Stimulated activated CD4-positive, alpha-beta T cell treated with anti-CD3 and anti-CD28 coated beads, Interleukin-2, amount 100 ng/mL, for 48 hours (primary cell): ENCODE results near the gene SSTR5.

Source experiments
- DNase-seq, 2 donors: peaks; one replicate each; pipeline ENCODE4 v3.0.0-alpha.2; 2020

SSTR5 gene

DNA sequence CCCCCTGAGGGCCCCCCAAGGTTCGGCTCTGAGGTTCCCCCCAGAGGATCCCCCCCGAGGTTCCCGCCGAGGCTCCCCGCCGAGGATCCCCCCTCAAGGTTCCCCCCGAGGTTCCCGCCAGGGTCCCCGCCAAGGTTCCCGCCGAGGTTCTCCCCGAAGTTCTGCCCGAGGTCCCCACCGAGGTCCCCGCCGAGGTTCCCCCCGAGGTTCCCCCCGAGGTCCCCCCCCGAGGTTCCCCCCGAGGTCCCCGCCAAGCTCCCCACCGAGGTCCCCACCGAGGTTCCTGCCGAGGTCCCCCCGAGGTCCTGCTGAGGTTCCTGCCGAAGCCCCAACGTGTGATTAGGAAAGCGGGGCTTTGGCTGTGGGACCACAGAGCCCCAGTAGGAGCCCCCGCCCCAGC is 32.2 kb upstream of the SSTR5 start:
- no peak for DNase-seq

DNA sequence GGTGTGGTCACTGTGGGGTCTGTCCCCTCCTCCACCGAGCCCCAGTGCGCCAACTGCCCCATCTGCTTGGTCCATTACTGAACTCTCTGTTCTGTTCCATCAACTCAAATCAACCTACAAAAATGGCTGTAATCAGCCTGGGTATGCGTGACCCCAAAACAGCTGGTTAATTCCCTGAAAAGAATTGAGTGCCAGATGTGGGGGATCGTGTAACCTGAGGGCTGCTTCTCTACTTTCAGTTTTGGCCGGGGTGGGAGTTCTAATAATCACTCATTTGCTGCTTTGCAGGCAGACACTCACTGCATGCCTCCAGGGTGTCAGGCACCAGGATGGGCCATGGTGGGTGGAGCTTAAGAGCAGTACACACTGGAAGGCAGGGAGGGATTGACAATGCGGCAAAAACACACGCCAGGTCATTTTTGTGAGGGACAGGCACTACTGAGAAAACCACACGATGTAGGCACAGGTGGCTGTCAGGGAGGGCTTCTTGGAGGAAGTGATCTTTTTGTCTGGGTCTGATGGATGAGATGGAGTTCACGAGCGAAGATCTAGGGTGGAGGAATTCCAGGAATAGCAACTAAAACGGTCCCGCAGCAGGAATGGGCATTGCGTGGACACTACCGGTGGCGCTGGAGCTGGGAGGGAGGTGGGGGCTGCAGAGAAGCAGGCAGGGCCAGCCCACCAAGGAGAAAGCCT is 30.4 kb upstream of the SSTR5 start:
- no peak for DNase-seq

DNA sequence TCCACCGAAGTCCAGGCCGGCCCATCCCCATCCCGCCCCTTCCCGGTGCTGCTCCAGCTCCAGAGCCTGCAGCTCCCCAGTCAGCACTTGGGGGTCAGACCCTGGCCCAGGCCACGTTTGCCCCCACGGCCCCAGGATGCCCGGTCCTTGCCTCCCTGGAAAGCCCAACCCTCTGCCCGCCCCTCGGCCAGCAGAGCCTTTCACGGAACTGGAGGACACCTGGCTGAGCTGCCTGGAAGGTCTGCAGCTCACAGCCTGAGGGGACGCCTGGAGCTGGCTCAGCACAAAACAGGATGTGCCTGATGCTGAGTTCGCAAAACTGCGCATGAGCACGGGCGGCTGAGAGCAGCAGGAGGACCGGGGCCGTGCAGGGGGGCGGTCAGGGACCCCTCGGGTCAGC is 29.7 kb upstream of the SSTR5 start:
- DNase-seq, result no peak

DNA sequence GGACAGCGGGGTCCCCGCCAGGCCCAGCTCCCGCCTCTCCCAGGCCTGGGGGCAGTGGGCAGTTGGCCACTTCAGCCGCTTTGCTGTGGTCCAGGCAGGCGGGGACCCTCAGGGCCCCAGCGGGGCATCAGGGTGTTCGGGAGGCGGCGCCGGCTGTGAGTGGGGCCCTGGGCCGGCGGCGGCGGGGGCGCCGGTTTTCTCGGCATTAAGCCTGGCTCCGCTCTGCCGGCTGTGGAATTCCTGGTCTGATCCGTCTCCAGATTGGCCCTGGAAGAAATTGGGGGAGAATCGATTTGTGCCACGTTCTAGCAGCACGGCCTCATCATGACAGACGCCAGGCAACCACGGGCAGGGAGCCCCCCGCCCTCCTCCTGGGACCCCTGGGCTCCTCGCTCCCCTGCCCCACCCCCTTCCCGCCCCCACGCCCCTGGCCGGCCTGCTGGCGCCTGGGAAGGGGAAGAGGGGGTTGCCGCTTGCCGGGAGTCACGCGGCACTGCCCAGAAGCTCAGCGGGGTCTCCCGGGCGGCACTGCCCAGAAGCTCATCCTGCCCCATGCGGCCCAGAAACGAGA is 28.6 kb upstream of the SSTR5 start:
- DNase-seq, result no peak

DNA sequence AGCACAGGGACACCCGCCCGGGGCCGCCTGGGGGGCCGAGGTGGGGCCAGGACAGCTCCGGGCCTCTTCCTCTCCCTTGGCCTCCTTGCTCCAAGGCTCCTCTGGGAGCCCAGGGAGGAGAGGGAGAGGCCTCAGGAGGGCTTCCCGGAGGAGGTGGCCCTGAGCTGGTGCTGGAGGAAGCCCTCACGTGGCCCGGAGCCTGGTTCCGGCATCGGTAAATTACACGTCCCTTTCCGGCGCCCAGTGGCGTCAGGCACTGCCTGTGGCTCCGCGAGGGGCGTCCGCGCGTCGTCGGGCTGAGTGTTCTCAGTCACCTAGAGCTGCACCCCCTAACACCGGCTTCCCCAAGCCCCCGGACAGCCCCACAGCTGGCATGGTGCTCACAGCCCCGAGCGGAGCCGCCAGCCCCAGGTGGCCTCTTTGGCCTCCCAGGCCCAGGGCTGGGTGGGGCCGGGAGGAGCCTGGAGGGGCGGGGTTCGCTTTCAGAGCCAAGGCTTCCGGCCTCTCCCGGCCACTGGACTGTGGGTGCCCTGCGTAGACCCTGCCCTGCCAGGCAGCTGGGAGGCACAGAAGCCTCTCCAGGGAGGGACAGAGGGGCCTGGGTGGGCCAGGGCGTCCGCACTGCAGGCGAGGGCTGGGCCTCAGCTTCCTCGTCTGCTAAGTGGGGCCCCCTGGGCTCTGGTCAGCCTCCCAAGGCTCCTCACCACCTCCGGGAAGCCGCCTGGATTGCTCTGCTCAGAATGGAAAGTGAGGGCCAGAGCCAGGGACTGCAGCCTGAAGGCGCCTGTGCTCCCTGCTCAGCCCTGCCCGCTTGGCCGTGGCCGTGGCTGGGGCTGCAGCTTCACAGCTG is 27.9 kb upstream of the SSTR5 start:
- no peak for DNase-seq

DNA sequence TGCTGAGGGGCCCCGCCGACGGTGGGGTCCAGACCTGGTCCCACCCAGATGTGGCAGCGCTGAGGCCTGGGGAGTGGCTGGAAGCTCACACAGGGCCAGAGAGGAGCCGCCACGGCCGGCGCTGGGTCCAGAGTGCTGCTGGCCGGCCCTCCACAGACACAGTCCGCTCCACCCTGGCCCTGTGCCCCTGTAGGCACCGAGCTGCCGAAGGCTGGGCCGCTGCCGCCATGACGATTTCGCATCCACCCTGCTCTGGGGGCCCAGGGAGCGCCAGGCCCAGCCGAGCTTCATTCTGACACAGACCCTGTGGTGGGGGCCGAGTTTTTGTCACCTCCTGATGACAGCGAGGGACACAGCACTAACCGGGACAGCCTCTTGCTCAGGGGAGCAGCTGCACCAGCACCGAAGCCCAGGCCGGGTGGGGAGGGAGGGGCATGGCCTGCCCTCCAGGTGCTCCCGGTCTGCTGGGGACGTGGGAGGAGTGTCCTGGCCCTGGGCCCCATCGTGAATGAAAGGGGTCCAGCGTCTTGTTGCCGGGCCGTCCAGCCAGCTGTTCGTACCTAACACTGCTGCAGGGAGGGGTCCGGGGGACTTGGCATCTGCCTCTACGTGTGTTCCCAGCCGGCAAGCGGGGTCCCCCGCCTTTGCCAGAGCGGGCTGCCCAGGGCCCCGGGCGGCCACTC is 27.1 kb upstream of the SSTR5 start:
- DNase-seq, result no peak

DNA sequence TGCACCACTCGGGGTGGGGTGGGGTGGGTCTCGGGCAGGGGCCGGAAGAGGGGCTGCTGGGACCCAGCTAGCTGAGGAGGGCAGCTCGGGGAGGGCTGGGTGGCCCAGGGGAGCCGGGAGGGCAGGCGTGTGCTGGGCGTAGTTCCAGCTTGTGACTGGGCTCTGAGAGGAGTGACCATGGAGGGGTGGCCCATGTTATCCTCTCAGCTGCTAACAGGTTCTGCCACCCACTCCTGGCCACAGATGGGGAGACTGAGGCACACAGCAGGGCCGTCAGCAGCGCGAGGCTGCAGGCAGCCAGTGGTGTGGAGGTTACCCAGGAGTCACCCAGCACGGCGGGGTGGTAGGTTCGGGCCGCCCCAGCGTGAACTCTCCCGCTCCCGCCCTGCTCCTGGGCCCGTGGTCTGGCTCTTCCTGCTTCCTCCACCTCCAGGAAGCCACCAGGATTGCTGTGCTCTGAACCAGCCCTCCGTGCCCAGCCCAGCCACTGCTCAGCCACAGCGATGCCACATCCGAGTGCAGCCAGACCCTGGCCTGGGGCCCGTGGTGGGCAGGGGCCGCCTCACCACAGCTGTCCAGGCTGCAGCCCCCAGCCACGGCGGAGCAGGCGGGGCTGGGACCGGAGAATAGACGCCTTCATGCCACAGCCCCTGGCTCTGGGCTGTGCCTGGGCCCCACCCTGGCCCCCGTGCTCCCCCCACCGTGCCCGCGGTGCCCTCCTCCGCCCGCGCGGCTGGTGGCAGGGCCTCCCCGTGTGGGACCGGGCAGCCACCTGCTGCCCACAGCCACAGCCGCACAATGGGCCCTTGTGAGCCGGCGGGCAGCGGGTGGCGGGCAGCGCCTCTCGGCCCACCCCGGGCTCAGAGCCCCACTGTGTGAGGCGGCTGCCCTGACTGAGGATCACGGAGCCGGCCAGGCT is 26.3 kb upstream of the SSTR5 start:
- DNase-seq, result no peak

DNA sequence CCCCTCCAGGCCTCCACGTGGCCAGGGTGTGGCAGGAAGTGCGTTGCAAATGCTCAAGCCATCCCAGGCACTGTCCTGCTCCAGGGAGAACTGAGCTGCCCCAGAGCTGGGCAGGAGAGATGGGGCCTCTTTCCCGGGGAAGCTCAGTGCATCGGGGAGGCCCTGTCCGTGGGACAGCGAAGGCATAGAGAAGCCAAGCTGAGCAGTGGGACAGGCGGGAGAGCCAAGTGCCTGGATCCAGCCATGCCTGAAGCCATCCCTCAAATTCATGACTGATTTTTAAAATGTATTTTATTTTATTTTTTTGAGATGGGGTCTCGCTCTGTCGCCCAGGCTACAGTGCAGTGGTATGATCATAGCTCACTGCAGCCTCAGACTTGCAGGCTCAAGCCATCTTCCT is 25.4 kb upstream of the SSTR5 start:
- DNase-seq, result no peak

DNA sequence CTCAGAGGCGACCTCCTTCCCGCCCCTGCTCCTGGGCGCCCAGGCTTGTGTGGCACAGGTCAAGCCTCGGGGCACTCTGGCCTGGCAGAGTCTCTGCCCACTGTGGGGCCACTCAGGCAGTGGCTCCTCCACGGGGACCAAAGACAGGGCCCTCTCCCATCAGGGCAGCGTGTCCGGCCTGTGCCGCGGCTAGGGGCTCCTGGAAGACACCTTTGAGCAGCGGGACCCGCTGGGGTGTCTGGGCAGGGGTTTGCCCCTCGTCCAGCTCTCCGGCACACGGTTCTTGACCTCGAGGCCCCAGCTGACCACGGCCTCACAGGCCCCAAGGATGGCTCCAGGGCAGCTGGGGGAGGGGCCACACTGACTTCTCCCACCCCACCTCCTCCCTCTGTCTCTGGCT is 24.7 kb upstream of the SSTR5 start:
- no peak for DNase-seq

DNA sequence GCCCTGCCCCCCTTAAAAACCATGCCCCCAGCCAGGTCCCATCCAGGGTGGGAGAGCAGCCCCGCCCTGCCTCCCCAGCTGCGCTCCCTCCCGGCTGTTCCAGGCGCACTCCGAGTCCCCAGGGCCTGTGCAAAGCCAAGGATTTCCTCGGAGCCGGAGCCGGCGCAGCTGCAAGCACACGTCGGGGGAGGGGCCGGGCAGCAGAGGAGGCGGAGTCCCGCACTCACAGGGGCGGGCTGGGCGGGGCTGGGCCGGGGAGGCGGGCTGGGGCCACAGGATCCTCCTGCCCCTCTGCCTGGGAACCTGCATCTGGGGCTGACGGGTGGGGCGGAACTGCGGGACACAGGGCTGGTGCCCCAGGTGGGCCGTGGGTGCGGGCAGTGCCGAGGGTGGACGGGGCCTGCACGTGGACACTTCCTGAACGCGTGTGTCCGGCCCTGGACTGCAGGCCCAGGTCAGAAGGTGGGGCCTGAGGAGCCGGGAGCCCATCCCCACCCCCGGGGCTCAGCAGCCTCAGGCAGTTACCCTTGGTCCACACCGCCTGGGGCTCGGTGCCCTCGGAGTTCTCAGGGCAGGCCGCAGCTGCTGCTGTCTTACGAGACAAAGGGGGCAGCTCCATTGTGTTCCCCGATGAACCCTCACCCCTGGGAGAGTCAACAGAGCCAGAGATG is 24.0 kb upstream of the SSTR5 start:
- no peak for DNase-seq

DNA sequence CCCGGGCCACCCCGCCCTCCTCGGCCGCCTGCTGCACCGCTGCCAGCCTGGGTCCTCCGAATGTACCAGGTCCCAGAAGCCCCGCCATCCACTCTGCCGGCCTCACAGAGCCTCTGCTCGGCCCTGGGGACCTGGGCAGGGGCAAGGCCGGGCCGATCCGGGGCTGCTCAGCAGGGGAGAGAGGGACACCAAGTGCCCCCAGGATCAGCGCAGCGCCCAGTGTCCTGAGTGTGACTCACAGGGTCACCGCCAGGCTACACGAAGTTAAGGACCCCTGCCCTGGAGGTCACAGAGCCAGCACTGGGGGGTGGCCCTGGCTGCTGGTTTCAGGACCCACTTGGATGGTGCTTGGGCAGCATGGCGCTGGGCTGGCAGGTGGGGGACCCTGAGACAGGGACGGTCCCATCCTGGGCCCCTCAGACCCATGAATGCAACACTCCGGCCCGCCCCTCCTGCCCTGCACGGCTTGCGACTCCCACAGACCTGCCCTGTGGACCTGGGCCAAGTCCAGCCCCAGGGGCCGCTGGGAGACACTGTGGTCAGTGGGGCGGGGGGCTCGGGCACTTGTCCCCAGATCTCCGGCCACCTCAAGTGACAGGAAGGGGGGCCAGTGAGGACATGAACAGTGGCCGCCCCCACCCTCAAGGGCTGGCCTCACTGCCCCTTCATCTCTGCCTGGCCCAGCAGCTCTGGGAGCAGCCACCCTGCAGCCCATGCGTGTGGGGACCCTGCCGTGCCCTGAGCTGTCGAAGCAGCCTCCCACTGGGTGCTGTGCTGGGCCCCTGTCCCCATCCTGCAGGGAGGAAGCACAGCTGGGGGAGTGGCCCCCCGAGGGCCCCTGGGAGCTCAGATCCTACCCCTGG is 23.2 kb upstream of the SSTR5 start:
- no peak for DNase-seq

DNA sequence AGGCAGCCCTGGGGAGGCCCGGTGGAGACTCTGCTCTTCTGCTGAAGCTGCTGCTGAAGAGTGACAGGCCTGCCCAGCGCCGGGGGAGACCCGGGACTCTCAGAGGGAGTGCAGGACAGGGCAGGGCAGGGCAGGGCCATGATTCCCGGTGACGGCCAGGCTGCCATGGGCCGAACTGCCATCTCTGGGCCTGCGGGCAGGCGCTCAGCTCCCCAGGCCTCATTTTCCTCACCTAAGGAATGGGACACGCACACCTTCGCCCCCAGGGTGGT is 22.6 kb upstream of the SSTR5 start:
- DNase-seq, result no peak

DNA sequence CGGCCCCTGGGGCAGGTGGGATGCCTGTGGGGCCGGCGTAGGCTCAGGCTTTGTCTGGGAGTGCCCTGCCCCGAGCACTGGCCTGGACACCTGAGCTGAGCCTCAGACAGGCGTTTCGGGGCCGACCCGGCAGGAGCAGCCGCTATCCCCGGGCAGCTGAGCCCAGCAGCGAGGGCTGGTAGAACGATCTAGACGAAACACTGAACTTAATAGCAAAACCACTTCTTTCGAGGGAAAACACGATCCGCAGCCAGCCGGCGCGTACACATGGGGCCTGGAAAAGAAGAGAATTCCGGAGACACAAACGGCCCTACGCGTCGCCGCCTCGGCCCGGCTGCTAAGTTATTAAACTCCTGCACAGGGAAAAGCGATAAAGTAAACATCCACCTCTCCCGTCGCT is 22.0 kb upstream of the SSTR5 start:
- DNase-seq, result no peak

DNA sequence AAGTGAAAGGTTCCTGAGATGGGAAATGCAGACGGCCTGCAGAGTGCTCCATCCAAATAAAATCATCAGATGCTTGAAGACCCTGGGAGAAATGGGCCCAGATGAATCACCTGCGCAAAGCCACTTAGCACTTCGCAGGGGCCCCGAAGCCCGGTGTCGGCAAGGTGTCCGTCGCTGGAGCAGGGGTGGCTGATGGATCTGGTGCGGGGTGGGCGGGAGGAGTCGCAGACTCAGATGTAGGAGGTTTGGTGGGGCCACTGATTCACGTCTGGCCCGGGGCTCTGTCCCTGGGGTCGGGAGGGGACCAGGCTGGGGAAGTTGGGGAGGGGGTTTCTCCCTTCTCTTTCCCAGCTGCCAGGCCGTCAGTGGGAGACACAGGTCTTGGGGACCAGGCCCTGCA is 21.6 kb upstream of the SSTR5 start:
- no peak for DNase-seq

DNA sequence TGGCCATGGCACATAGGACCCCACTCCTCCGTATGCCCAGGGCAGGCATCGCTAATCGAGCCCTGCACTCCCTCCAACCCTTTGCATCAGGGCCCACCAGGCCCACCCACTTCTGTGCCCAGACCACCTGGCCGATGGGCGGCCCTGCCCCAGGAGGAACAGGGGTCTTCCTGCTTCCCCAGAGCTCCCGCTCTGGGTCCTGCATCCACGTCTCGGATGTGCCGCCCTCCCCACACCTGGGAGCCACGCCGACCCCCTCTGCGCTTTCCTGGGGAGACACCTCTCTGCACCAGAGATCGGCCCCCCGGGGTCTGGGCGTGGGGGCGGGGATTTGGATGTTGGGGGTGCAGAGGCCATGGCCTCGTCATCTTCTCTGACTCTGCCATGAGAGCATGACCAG is 21.1 kb upstream of the SSTR5 start:
- DNase-seq, result no peak

DNA sequence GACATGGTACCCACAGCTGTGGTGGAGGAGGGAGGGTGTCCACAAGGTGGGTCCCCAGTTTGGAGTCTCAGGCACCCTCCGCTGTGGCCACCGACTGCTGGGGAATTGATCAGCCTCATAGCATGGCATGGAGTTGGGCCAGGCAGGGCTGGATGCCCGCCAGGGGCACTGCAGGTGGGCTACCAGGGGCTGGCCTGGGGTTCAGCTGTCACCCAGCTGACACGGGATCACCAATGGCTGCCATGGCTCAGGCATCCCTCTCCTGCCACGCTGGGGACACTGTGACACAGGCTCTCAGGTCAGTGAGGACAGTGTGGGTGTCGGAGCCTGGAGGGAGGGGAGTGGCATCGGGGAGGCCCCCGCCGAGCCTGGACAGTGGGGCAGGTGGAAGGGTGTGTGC is 19.8 kb upstream of the SSTR5 start:
- no peak for DNase-seq

DNA sequence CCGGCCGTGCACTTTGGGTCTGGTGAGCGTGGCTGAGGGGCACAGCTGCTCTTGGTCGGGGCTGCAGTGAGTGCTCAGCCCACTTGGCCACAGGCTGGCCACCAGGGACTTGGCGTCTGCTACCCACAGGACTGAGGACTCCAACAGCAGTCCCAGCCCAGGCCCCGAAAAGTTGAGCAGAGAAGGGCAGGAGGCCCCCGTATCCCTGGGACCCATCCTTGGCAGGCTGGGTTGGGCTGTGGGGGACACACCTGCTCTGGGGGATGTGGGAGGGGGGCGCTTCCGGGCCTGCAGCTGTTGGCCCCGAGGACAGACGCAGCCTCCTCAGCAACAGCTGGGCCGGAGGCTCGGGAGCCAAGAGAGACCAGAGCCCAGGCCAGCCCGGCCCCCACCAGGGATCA is 19.4 kb upstream of the SSTR5 start:
- DNase-seq, result no peak

DNA sequence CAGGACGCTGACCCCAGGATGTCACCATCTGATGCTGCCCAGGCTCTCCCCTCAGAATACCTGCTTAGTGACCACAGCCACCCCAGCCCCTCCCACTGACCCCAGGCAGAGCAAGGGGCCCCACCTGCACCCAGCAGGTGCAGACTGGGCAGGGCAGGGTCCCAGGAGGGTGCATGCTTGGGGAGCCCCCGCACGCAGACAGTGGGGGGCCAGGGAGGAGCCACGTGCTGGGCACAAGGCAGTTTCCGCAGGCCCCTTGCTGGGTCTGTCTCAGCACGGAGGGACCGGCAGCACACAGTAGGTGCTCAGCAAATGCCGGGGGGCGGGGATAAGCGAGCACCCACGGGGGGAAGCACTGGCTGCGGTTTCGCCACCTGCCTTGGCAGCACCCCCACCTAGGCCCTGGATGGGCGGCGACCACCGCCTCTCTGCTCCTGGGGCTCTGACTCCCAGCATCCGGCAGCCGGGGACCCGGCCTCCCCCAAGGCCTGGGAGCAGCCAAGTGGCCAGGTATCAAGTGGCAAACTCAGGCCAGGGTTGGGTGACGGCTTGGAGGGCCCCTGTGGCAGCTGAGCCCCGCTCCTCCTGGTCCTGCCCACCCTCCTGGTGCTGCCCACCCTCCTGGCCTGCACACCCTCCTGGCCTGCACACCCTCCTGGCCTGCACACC is 18.7 kb upstream of the SSTR5 start:
- DNase-seq, result no peak

DNA sequence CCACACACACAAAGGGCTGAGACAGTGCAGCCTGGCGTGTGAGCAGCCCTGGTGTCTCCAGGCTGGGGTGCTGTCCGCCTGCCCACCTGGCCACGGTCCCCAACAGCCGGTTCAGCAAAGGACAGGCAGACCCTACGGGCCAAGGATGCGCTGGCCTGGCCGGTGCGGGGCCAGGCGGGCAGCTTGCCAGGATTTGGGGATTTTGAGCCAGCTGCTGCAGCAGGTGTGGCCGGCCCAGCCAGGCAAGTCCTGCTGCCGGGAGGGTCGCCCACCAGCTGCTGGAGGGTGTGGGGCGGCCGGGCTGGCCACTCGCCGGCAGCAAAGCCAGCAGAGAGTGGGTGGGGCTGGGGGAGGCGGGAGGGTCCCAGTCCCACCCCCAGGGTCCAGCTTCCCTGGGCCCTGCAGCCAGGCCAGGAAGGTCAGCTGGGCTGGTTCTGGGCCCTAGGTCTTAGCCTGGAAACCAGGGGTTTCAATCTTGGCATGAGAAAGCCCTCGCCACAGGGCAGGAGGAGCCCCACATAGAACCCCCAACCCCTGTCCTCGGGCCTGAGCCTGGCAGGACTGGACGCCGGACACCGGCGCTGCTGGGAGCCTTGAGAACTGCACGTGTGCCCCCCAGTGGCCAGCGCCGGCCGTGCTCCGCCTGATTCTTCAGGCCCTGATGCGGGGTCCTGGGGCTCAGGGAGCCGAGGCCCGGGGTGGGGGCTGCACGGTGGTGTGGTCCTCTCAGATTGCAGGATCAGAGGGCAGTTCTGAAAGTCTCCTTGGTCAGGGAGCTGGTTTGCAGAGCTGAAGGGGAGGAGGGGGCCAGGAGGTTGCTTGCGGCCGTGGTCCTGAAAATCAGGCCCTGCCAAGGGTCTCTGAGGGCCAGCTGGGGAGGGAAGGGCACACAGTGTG is 17.6 kb upstream of the SSTR5 start:
- DNase-seq, result peak; percentile 40 to 43

DNA sequence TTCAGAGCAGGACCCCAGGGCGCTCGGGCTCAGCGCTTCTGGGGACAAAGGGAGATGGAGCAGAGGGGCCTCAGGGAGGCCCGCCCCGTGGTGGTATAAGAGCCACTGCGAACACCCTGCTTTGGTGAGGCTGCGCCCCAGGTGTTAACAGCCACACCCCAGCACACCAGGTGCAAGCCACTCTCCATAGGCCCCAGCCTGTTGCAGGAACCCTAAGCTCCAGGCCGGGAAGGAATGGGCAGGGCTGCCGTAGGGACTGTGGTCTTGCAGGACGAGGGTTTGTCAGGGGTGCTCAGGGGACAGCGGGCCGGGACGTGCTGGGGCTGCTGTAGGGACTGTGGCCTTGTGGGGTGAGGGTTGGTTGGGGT is 17.0 kb upstream of the SSTR5 start:
- DNase-seq, result no peak
